Activated CD4-positive, alpha-beta T cell treated with anti-CD3 and anti-CD28 coated beads for 24 hours (primary cell): Measurements from ENCODE around the gene MAT2B.

Experiments
- DNase-seq, 2 donors: peaks; one replicate each; pipeline ENCODE4 v3.0.0-alpha.2; 2020; ENCODE audit warnings: low read depth in 2 of 2

The MAT2B gene

GRCh38 chr5:163551156-163551555 is 45.7 kb downstream of the MAT2B start:
- no peak for DNase-seq

DNA sequence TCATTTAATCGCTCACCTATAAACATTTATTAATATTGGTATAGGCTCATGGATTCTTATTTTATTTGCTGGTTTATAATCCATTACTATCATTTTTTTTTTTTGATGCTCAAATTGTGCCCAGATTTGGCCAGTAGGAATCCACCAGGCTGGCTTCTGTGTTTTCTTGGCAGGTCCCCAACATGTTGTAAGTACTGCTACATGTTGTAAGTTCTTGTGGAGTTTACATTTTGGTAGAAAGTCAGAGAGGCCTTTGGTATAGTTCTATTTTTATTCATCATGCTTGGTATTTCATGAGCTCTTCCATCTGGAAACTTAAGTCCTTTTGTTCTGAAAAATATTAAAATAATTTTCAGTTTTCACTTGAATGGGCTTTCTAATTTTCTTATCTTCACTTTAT is 47.1 kb downstream of the MAT2B start:
- DNase-seq = no peak

- DNase-seq = no peak
Measured at GRCh38 chr5:163561339-163561738, 55.9 kb downstream of the MAT2B start.

GRCh38 chr5:163562071-163562470 is 56.7 kb downstream of the MAT2B start:
- no peak for DNase-seq

GRCh38 chr5:163563112-163563511 is 57.7 kb downstream of the MAT2B start:
- DNase-seq = no peak

DNA sequence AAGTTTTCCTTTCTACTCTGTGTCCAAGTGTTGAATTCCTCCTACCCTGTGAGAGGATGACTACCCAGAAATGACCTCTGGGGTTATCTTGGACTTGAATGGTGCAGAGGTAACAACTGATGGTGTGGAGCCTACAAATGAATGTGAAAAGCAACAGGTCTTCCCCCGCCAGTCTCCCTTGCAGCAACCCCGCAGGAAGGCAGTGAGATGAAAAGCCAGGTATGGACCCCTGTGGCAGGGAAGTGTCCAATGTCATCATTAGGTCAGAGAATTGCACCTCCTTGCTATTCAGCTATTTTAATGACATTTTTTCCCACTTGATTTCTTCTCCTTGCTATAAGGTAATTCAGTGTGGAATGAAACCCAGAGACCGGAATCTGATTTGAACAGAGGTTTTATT is 58.5 kb downstream of the MAT2B start:
- DNase-seq = no peak

DNA sequence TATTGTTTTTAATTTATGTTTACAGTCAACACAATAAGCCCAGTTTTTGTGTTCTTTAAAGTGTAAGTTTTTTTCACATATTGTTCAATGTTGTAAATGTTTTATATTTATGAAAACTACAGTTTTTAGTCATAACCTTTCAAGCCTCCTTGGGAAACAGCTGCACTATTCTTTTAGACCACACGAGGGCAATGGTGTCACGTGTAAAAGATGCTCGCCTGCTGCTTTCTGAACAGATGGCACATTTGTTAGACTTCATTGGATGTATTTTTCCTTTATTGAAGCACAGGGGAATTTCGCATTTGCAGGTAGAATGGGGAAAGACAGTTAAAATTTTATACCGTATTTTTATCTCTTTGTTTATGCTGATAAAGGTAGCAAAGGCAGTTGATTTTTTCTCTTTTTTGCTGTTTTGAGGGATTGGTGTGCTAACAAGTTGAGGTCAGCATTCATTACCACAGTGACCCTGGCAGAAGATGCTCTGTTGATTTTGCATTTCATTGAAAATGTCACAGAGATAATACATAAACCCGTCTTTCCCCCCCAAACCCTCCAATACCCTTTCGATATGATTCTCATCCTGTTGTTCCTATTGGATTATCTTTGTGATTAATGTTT is 59.0 kb downstream of the MAT2B start:
- DNase-seq = peak; percentile 49 to 64

DNA sequence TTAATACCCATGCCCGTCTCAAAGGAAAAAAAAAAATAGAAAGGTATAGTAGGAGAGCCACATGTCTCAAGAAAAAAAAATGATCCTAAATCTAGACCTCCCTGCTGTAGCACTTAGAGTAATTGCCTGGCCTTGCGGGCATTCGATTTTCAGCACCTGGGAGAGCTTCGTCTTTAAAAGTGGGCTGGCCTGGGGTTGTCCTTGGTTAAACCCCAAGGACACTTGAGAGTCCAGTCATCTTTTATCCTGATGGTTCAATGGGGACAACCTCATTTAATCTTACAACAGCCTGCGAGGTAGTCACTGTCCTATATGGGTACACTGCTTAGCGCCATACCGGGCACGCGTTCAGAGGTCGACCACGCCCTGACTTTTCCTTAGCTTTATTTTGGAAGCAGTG is 60.1 kb downstream of the MAT2B start:
- DNase-seq = no peak

DNA sequence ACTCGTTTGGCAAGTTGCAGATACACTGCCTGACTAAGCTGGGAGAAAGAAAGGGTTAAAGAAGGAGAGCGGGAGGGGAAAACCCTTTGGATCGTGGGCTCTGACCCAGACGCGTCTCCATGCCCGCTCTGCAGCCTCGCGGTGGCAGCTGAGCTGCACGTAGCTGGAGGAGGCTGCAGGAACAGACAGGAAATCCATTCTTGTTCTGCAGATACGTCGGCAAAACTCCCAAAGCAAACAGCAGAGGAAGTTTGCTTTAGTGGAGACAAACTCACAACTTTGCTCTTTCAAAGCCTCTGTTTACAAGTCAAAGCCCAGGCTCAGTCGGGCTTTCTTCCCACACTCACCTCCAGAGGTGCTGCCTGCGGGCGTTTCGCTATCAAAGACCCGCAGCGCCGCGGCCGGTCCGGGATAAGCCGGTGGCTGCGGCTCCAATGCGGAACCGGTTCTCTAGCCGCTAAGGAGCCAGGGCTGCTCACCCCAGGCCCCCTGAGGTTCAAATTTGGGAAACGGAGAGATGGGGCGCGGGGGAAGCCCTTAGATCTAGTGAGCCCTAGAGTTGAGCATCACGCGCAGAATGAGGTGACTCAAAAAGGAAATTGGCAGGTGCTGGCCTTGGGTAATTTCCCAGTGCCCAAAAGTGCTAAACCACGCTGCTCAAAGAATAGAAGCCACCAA is 60.7 kb downstream of the MAT2B start:
- DNase-seq = peak in 1 of 2 donors; percentile 4

DNA sequence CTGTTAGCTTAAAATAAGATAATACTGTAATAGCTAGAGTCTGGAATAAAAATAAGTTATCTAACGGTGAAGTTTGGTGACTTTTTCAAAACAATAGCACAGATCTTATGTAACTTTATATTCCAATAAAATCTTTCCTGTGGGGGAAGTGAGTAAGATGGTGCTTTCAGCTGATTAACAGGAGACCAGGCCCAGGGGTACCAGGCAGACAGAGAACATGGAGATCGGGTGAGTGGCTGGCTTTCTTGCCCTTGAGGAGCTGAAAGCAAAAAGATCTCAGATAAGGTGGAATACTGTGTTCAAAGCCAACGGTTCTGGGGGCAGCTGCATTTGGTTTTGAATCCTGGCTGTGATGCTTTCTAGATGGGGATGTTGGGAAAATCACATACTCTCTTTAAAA is 61.3 kb downstream of the MAT2B start:
- DNase-seq = no peak

GRCh38 chr5:163567811-163568210 is 62.4 kb downstream of the MAT2B start:
- DNase-seq = no peak
